Adipocyte (in vitro differentiated cells): Measurements from ENCODE around the gene DSCAM.
"Not testable (repeated sequence)": the region's sequence is repeated elsewhere in the genome, so short reads cannot be mapped to it uniquely, and the experiment has no call there.

ENCODE experiments used
- DNase-seq: peaks from one replicate; pipeline ENCODE4 v3.0.0-alpha.2; 2015; ENCODE audit warnings: low read depth
- H3K27me3 ChIP-seq: replicated peaks from 2 replicates; pipeline ENCODE4 v1.7.0; 2013; ENCODE audit warnings: mild to moderate bottlenecking, low read length, moderate library complexity; ENCODE audit not compliant: control insufficient read depth, insufficient read depth
- H3K36me3 ChIP-seq: 2 replicates; pipeline ENCODE4 v1.7.0; 2013; ENCODE audit warnings: low read length, mild to moderate bottlenecking, moderate library complexity; ENCODE audit not compliant: control insufficient read depth, insufficient read depth, severe bottlenecking
- H3K4me1 ChIP-seq: 2 replicates; pipeline ENCODE4 v1.7.0; 2013; ENCODE audit warnings: mild to moderate bottlenecking, low read length, moderate library complexity; ENCODE audit not compliant: control insufficient read depth, insufficient read depth
- H3K4me3 ChIP-seq: 2 replicates; pipeline ENCODE4 v1.7.0; 2013; ENCODE audit warnings: mild to moderate bottlenecking, low read length, moderate library complexity
- H3K9ac ChIP-seq: 2 replicates; pipeline ENCODE4 v1.7.0; 2013; ENCODE audit warnings: mild to moderate bottlenecking, low read length, moderate library complexity
- H3K9me3 ChIP-seq: 2 replicates; pipeline ENCODE4 v1.7.0; 2013; ENCODE audit warnings: mild to moderate bottlenecking, low read length, moderate library complexity; ENCODE audit not compliant: control insufficient read depth

The DSCAM gene

DNA sequence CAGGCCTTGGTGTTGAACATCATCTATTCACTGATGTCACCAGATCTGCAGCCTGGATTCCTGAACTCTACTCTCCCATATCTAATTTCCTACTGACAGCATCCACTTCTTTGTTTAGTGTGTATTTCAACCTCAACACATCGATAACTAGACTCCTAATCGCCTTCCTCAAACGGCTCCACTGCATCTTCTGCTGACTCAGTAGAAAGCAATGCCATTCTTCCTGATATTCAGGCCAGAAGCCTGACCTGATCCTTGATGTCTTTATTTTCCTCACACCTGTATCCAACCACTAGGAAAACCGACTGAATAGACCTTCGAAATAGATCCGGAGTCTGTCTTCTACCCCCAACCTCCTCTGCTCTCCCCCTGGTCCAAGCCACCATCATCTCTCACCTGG is 512.8 kb downstream of the DSCAM start:
- H3K4me3 ChIP-seq: no peak overlapping the region
- H3K4me1 ChIP-seq: no peaks in the 10 kb centered on the region
- H3K27me3 ChIP-seq: no peaks in the 10 kb centered on the region
- DNase-seq: no peak
- peaks cover 2% of the 10 kb centered on the region for H3K9me3 ChIP-seq
- no peaks in the 10 kb centered on the region for H3K36me3 ChIP-seq
- H3K9ac ChIP-seq: no peak overlapping the region

GRCh38 chr21:40333731-40334130 is 513.2 kb downstream of the DSCAM start:
- DNase-seq: no peak
- H3K27me3 ChIP-seq: no peaks in the 10 kb centered on the region
- no peak overlapping the region for H3K9ac ChIP-seq
- no peaks in the 10 kb centered on the region for H3K36me3 ChIP-seq
- no peaks in the 10 kb centered on the region for H3K4me1 ChIP-seq
- peaks cover 2% of the 10 kb centered on the region for H3K9me3 ChIP-seq
- no peak overlapping the region for H3K4me3 ChIP-seq

- H3K9me3 ChIP-seq: no peaks in the 10 kb centered on the region
- no peaks in the 10 kb centered on the region for H3K36me3 ChIP-seq
- no peaks in the 10 kb centered on the region for H3K4me1 ChIP-seq
- no peak overlapping the region for H3K4me3 ChIP-seq
- no peak for DNase-seq
- no peak overlapping the region for H3K9ac ChIP-seq
- no peaks in the 10 kb centered on the region for H3K27me3 ChIP-seq
These were observed 515.2 kb downstream of the DSCAM start for GRCh38 chr21:40331804-40332203.

DNA sequence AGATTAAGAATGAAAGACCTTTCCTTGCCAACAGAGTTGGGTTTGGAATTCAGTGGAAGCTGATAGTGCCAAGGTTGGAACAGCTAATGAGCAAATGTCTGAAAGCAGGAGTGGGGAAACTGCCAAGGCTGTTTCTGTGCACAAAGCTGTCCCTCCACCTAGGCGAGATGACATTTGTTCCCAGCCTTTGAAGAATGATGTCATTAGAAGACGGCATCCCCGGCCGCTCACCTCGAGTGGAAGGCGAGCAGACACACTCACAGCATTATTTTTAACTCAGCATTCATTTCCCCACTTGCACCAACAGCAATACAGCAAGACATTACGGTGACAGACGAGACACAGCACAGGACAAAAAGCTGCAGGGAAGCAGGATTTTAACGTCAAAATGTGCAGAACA is 515.8 kb downstream of the DSCAM start:
- Histone ChIP-seq H3K9ac (no peak overlapping the region), H3K9me3 (no peaks in the 10 kb centered on the region), H3K4me1 (no peaks in the 10 kb centered on the region), H3K4me3 (no peak overlapping the region), H3K36me3 (no peaks in the 10 kb centered on the region), H3K27me3 (no peaks in the 10 kb centered on the region)
- DNase-seq: no peak

DNA sequence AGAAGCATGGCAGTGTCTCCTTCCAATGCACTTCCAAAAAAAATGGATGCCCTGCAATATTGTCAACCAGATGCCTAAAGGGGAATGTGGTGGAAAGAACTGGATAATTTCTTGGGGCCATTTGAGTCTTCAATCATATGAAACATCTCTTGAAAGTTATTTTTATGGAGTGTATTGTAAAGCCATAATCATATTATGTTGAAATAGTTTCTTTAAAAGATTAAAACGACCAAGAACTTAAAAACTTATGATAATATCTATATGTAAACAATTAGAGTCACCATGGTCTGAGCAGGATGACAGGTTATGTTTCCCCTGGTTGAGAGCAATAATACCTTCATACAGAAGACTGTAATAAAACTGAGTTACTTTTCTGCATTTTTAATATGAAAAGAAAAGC is 522.6 kb downstream of the DSCAM start:
- no peaks in the 10 kb centered on the region for H3K27me3 ChIP-seq
- no peak overlapping the region for H3K4me3 ChIP-seq
- H3K9me3 ChIP-seq: no peaks in the 10 kb centered on the region
- DNase-seq: no peak
- H3K36me3 ChIP-seq: no peaks in the 10 kb centered on the region
- no peaks in the 10 kb centered on the region for H3K4me1 ChIP-seq
- H3K9ac ChIP-seq: no peak overlapping the region

DNA sequence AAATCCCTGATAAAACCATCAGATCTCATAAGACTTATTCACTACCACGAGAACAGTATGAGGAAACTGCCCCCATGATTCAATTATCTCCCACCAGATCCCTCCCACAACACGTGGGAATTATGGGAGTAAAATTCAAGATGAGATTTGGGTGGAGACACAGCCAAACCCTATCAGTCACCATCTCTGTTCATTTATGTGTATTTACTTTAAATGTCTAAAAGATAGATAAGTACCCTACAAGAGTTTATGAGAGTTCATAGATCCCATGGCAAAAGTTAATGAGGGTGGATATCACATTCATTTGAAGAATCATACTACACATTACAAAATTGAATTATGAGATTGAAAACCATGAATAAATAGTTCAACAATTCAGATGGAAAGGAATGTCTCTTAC is 526.2 kb downstream of the DSCAM start:
- not testable (repeated sequence) for H3K9me3 ChIP-seq, H3K27me3 ChIP-seq, DNase-seq, H3K9ac ChIP-seq, H3K36me3 ChIP-seq, H3K4me1 ChIP-seq, H3K4me3 ChIP-seq

DNA sequence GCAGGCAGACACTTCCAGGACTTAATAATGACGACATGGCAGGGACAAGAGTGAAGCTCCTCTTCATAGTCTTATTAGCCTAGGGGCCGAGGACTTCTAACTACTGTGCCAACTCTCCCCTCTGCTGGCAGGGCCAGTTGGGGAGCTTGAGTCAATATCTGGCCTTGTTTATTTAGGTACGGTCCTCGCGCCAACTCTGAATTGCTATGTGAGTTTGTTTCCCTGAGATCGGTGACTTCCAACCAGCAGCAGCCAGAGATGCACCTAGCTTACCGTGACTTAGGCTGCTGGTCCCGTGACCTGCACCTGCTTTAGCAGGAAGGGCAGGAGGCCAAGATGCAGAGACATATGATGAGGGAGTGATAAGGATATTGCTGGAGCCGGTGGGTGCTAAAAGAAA is 528.6 kb downstream of the DSCAM start:
- Histone ChIP-seq H3K36me3 (no peaks in the 10 kb centered on the region), H3K27me3 (no peaks in the 10 kb centered on the region), H3K9ac (no peak overlapping the region), H3K4me3 (no peak overlapping the region), H3K9me3 (no peaks in the 10 kb centered on the region), H3K4me1 (no peaks in the 10 kb centered on the region)
- DNase-seq: no peak

DNA sequence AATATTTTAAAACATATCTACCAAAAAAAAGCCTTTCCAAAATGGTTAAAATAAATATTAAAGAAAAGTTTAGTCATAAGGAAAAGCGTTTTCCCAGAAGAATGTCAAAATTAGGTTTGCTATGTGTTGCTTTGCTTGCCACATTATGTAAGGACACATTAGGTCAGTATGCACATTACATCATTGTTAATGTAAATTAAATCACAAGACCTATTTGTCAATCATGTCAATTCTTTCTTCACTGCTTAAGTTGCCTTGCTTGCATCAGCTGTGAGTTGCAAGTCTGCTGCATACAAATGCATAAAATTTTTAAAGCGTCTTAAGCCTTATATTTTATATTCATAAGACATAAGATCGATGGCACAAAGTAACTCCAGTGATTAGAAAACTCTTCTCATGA is 530.9 kb downstream of the DSCAM start:
- no peak overlapping the region for H3K4me3 ChIP-seq
- no peak for DNase-seq
- no peaks in the 10 kb centered on the region for H3K4me1 ChIP-seq
- no peaks in the 10 kb centered on the region for H3K27me3 ChIP-seq
- H3K9me3 ChIP-seq: no peaks in the 10 kb centered on the region
- no peak overlapping the region for H3K9ac ChIP-seq
- no peaks in the 10 kb centered on the region for H3K36me3 ChIP-seq

DNA sequence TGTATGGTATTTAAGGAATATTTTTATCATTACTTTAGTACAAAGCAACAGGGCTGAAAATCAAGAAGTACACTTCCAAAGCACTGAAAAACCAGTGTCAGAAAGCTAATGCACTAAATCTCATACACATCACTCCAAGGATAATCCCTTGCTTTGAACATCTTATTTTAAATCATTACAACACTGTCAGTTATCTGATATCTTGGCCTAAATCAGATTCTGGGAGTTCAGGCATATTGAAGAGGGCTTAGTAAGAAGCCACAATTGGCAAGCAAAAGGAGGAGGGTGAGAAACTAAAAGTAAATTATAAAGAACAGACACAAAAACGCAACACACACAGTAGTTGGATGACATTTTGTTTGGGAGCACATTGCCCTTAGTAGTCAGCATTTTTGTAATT is 531.3 kb downstream of the DSCAM start:
- H3K4me3 ChIP-seq: no peak overlapping the region
- H3K9me3 ChIP-seq: no peaks in the 10 kb centered on the region
- H3K36me3 ChIP-seq: no peaks in the 10 kb centered on the region
- H3K9ac ChIP-seq: no peak overlapping the region
- no peaks in the 10 kb centered on the region for H3K27me3 ChIP-seq
- no peaks in the 10 kb centered on the region for H3K4me1 ChIP-seq
- DNase-seq: no peak

GRCh38 chr21:40313260-40313659 is 533.7 kb downstream of the DSCAM start:
- Histone ChIP-seq H3K4me3 (no peak overlapping the region), H3K4me1 (no peaks in the 10 kb centered on the region), H3K9me3 (no peaks in the 10 kb centered on the region), H3K27me3 (no peaks in the 10 kb centered on the region), H3K9ac (no peak overlapping the region), H3K36me3 (no peaks in the 10 kb centered on the region)
- DNase-seq: no peak

- H3K36me3 ChIP-seq: no peaks in the 10 kb centered on the region
- H3K9ac ChIP-seq: no peak overlapping the region
- no peaks in the 10 kb centered on the region for H3K27me3 ChIP-seq
- H3K9me3 ChIP-seq: peaks cover 2% of the 10 kb centered on the region
- no peaks in the 10 kb centered on the region for H3K4me1 ChIP-seq
- no peak for DNase-seq
- no peak overlapping the region for H3K4me3 ChIP-seq
These were observed 546.7 kb downstream of the DSCAM start for GRCh38 chr21:40300300-40300699.

DNA sequence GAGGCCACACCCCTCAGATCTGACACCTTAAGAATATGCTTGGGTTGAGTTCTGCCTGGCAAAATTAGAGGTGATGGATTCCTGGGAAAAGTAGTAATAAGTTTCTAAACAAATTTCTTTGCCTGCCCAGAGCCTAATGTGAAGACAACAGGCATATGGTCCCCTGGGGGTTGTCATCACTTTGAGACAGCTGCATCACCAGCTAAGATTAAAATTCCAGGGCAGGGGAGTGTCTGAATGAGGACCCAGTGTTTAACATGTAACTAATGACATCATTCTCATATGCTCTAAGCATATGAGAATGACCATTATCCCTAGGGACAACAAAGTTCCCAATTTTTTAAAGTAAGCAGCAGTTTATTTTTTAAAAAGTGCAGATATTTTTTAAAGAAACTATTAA is 547.5 kb downstream of the DSCAM start:
- Histone ChIP-seq H3K4me1 (no peaks in the 10 kb centered on the region), H3K9me3 (peaks cover 2% of the 10 kb centered on the region), H3K9ac (no peak overlapping the region), H3K27me3 (no peaks in the 10 kb centered on the region), H3K4me3 (no peak overlapping the region), H3K36me3 (no peaks in the 10 kb centered on the region)
- DNase-seq: no peak
